ENCODE data around the gene EED. TPM values are rescaled to one million over a fixed set of nuclear protein-coding genes. Genes with fewer than 3 reads are reported as not detected.
"Not testable (repeated sequence)": the region's sequence is repeated elsewhere in the genome, so short reads cannot be mapped to it uniquely, and the experiment has no call there.

EED gene
- total RNA-seq, 1 donor from 2014 or later: 62.7 TPM

GRCh38 chr11:86287468-86287796 lies 42.9 kb downstream of the EED start:
- intact Hi-C loops (cut with micrococcal nuclease): loop anchor here (2.0 kb wide), 1 partner anchor 43 kb away; the partner anchor contains the start of gene EED

- intact Hi-C loops (cut with micrococcal nuclease): no loop called here
These were observed 44.4 kb downstream of the EED start for GRCh38 chr11:86288776-86289507.

GRCh38 chr11:86289508-86290280 lies 45.1 kb downstream of the EED start:
- intact Hi-C loops (cut with micrococcal nuclease): loop anchor here (5.0 kb wide), 2 partner anchors 347 to 597 kb away; no protein-coding TSS in a partner anchor

- intact Hi-C loops (cut with micrococcal nuclease): loop anchor here (1.0 to 5.0 kb wide), 5 partner anchors 249 to 696 kb away; partner anchors contain the start of gene CCDC83
These were observed 47.1 kb downstream of the EED start for GRCh38 chr11:86291466-86292262.

GRCh38 chr11:86292912-86293616 lies 48.5 kb downstream of the EED start:
- intact Hi-C loops (cut with micrococcal nuclease): loop anchor here (1.0 to 5.0 kb wide), 4 partner anchors 250 to 698 kb away; no protein-coding TSS in a partner anchor

GRCh38 chr11:86294026-86294425 lies 49.5 kb downstream of the EED start:
- intact Hi-C loops (cut with micrococcal nuclease): loop anchor here (5.0 kb wide), 2 partner anchors 352 to 602 kb away; no protein-coding TSS in a partner anchor

GRCh38 chr11:86301742-86302091 lies 57.2 kb downstream of the EED start:
- intact Hi-C loops (cut with micrococcal nuclease): loop anchor here (1.0 to 5.0 kb wide), 5 partner anchors 56 to 673 kb away; partner anchors contain the start of genes CREBZF, PICALM and TMEM126B

GRCh38 chr11:86302092-86302793 lies 57.7 kb downstream of the EED start, which contains the start of gene HIKESHI:
Gene HIKESHI, plus strand, starts transcription at chr11:86302240. Its CDS starts 209 bp downstream, at chr11:86302449.
- intact Hi-C loops (cut with micrococcal nuclease): loop anchor here (1.0 to 5.0 kb wide), 5 partner anchors 57 to 674 kb away; partner anchors contain the start of genes CREBZF, PICALM and TMEM126B

GRCh38 chr11:86303257-86303656 lies 58.7 kb downstream of the EED start:
- intact Hi-C loops (cut with micrococcal nuclease): loop anchor here (2.0 to 5.0 kb wide), 2 partner anchors 234 to 551 kb away; partner anchors contain the start of gene PICALM

- intact Hi-C loops (cut with micrococcal nuclease): not testable (repeated sequence)
These were observed 64.2 kb downstream of the EED start for GRCh38 chr11:86308710-86309109.

GRCh38 chr11:86313793-86314192 lies 69.2 kb downstream of the EED start:
- intact Hi-C loops (cut with micrococcal nuclease): no loop called here

GRCh38 chr11:86314636-86315035 lies 70.1 kb downstream of the EED start:
- intact Hi-C loops (cut with micrococcal nuclease): no loop called here

Other genes starting within 250 kb of the EED start
- 129 TPM in 2 replicates for gene PICALM, start 175.7 kb upstream of the EED start, total RNA-seq
- 38.6 and 41.3 TPM in 2 replicates for gene HIKESHI, start 57.5 kb downstream of the EED start, total RNA-seq
- gene CCDC81, start 130.1 kb downstream of the EED start, total RNA-seq: 0.73 and 0.80 TPM in 2 replicates

All from T-helper 2 cell treated with Interferon-gamma antibody and Interleukin-4, amounts not matched to agents 100 ng/mL and 5 ng/mL, for 36 hours (primary cell).